Stimulated activated CD8-positive, alpha-beta memory T cell treated with anti-CD3 and anti-CD28 coated beads, Interleukin-15, amount 100 ng/mL, for 1 hour (primary cell): ENCODE results near the gene ZNF334.

Source experiments
- DNase-seq: peaks from one replicate; pipeline ENCODE4 v3.0.0-alpha.2; 2020; ENCODE audit warnings: low read depth

ZNF334 gene

DNA sequence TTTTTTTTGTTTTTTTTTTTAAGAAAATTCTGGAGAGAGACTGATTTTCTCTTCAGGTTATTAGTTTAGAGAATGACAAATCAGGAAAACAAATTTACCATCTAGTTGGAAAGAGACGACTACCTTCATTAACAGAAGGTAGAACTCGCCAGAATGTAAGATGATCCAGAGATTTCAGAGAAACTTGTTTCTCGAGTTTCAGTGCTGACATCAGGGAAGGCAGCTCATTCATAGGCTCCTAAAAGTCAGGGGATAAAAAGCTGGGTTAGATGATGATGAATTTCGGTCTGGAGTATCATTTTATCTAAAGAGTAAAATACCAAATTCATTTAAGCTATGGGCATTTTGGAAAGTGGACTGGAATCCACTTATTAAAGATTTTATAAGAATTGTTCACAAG, 27.9 kb downstream of the ZNF334 start:
- no peak for DNase-seq

DNA sequence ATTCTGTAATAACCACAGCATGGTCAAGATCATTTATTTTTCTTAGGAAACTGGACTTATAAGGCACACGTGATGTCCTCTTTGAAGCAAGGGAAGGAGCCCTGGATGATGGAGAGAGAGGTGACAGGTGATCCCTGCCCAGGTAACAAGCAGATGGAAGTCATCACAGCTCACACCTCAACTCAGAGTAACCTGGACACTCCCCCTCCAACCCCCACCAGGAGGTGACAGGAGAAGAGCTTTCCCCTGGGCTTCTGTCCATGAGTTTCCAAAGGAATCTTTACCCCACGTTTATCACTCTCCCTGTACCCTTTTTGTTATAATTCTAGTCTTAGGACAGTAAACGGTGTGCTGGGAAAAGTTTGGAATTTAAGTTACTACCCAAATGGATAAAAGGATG, 28.4 kb downstream of the ZNF334 start:
- DNase-seq, result no peak

DNA sequence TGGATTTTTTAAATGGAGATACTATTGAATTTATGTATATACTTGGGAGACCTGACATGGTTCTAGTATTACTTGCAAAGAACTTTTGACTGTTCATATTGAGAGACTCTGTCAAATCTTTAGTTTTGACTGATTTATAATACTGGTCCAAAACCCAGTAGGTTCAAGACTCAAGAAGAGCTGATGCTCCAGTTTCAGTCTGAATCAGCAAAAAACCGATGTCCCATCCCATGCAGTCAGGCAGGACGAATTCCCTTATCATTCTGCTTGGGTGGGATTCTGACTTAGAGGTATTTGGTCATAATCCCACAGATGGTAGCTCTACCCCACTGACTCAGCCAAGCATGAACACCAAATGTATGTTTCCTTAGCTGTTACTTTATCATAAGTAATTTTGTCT, 29.5 kb downstream of the ZNF334 start:
- no peak for DNase-seq

DNA sequence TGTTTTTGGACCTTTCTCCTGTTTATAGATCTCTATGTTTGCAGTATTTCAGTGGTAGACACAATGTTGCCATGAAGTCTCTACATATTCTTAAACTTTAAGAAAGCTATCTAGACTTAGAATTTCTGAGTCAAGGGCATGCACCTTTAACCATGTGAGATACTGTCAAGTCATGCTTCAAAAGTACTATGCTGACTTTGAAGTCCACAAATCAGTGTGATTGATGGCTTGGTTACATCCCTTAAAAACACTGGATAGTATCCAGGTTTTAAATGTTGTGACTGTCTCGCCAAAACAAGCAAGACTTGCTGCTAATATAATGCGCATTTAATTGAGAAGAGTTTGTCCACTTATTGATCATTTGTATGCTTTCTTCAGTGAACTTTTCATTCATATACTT, 30.5 kb downstream of the ZNF334 start:
- DNase-seq, result no peak

DNA sequence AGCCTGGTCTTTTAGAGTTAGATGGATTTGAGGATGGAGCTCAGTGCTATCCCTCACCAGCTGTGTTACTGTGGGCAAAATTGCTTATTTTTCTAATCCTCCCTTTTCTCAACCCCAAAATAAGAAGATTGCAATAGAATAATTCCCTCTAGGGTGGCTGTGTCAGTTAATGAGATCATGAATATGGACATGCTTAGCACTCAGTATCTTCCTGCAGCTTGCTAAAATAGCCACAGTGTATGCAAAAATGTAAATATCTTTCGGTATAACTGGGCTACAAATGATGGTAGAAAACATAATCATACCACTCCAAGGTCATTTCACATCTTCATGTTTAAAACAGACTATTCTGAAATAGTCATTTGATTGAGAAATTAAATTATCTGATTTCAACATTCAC, 35.7 kb downstream of the ZNF334 start:
- no peak for DNase-seq

DNA sequence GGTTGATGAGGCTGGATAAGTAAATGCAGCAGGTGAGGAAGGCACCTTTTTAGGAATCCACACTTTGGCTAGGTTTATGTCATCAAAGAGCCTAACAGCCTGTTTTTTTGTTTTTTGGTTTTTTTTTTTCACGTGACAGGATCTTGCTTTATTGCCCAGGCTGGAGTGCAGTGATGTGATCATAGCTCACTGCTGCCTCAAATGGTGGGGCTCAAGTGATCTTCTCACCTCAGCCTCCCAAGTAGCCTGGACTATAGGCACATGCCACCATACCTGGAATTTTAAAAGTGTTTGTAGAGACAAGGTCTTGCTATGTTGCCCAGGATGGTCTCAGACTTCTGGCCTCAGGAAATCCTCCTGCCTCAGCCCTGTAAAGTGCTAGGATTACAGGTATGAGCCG, 36.1 kb downstream of the ZNF334 start:
- DNase-seq, result no peak

DNA sequence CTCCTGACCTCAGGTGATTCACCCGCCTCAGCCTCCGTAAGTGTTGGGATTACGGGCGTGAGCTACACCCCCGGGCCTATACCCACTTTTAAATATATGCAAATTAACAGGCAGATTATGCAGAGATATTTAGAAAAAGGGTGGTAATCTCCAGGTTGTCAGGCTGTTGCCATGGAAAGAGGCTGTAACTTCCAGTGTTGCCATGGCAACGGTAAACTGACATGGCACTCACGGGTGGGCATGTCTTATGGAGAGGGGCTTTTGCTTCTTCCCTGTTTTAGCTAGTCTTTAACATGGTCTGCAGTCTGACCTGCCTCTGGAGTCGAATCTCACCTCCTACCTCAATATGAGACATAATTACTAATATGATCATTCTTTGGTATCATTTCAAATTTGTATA, 44.9 kb downstream of the ZNF334 start:
- DNase-seq, result no peak

DNA sequence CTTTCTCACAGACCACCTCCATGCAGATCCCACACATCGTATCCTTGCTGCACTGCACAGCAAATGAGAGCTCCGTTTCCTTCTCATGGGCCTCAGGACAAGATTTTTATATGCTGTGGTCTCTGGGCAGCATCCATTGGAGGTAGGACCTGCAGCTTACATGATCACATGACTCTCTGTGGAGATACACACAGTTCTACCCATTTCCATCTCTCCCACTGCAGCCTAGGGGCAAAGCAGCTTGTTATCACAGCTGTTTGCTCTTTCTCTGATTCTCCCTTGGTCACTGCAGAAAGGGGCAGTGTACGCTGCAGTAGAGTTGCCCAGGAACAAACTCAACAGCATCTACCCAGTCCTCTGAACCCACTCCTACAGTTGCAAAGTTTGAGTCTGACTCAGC, 48.9 kb downstream of the ZNF334 start:
- DNase-seq, result no peak

DNA sequence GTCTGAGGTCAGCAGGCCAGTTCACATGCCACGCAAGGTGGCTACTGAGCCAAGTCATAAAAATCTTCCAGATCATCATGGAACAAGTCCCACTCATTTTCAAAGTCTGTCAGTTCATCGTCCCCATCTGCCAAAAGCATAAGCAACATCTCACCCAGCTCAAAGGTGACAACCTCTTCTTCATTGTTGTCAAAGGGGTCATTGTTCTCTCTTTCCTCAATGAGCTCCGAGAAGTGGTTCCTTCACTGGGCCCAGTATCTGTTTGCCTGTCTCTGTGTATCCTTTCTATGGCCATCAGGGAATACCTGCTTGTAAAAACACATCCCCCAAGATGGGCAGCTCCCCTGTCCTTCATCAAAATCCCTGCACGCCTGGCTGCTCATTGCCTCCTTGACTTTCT, 49.5 kb downstream of the ZNF334 start:
- DNase-seq, result no peak

DNA sequence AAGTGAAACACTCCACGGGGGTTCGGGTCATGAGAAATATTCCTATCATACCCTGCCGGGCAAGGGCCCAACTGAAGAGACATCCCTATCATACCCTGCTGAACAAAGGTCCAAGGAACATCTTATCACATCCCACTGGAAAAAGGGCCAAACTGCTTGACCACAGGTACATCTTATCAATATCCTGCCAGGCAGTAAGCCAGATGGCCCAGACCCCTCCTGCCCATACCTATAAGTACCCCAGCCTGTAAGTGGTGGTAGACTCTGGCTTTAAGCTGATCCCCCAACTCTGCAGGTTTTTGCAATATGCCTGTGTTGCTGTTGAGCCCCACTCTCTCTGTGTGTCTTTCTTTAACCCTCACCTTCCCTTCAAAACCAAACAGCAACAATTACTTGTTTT, 51.6 kb downstream of the ZNF334 start:
- no peak for DNase-seq

DNA sequence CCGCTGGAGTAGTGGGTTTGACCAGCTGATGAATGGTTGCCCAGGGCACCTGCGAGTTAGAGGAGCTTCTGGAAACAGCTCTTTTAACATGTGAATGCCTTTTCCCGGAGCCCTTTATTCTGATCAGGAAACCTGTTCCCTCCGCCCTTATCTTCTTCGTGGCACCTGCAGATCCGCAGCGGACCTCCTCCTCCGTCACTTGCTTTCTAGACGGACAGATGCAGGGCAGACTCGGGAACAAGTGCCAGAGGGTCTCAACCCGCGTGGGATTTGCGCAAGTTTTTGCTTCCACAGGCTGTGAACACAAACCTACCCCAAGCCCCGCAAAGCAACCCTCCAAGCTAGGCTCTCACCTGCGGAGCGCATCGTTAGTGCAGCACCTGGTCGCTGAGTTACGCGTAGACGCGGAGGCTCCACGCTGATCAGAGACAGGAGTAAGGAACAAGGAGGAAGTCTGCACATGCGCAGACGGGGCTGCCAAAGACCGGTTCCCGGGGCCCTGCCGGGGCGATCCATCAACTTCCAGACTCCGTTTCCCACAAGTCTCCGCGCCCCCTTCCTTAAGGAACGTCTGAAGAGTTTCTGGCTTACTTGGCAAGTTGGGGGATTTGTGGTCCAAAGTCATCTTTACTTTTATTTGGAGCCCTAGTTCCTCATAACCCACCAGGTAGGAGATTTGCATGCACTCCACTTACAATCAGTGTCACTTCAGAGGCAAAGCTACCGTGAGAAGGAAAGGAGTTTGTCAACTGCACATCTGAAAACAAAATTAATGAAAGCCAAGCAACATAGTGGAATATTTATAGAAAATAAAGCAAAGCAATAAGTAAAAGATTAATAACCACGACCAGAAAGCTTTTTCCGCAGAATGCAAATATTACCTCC, 54.3 kb downstream of the ZNF334 start:
- DNase-seq, result no peak

DNA sequence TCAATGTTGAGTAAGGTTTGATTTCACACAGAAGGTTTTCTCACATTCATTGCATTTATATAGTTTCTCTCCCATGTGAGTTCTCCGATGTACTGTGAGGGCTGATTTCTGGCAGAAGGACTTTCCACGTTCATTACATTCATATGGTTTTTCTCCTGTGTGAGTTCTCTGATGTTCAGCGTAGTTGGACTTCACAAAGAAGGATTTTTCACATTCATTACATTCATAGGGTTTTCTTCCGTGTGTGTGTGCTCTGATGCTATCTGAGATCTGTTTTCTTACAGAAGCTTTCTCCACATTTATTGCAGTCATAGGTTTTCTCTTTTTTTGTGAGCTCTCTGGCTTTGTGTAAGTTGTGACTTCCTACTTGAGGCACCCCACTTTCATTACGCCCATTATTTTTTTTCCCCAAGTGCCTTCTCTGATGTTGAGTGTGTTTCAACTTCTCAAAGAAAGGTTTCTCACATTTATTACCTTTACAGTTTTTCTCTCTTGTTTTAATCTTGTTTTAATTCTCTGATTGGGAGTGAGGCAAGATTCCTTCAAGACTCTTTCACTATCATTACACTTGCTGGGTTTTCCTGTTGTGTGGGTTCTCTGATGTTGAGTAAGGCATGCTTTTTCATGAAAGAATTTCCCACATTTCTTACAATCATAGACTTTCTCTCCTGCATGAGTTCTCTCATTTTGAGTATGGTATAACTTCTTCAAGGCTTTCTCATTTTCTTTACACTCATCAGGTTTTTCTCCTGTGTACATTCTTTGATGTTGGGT, 56.9 kb downstream of the ZNF334 start:
- no peak for DNase-seq

DNA sequence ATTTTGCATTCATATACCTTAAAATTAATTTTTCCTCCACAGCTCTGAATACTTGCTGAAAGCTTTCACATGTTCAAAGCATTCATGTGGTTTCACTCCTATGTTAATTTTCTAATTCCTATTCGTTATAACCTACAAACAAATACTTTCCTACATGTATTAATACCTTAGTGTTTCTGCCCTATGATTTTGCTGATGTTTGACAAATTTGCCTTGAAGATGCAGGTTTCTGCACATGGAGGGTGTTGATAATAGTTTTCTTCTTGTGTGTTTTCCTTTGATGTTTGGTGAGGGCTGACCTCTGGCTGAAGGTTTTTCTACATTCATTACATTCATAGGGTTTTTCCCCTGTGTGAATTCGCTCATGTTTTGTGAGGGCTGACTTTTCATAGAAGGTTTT, 57.6 kb downstream of the ZNF334 start:
- no peak for DNase-seq
